Stromal cell of bone marrow (primary cell): ENCODE data around the gene SYNPO2L.
"Not testable (repeated sequence)": the region's sequence is repeated elsewhere in the genome, so short reads cannot be mapped to it uniquely, and the experiment has no call there.

Experiments used
- DNase-seq: peaks from one replicate; pipeline ENCODE4 v3.0.0-alpha.2; 2012; ENCODE audit warnings: low read depth

SYNPO2L gene, protein sequence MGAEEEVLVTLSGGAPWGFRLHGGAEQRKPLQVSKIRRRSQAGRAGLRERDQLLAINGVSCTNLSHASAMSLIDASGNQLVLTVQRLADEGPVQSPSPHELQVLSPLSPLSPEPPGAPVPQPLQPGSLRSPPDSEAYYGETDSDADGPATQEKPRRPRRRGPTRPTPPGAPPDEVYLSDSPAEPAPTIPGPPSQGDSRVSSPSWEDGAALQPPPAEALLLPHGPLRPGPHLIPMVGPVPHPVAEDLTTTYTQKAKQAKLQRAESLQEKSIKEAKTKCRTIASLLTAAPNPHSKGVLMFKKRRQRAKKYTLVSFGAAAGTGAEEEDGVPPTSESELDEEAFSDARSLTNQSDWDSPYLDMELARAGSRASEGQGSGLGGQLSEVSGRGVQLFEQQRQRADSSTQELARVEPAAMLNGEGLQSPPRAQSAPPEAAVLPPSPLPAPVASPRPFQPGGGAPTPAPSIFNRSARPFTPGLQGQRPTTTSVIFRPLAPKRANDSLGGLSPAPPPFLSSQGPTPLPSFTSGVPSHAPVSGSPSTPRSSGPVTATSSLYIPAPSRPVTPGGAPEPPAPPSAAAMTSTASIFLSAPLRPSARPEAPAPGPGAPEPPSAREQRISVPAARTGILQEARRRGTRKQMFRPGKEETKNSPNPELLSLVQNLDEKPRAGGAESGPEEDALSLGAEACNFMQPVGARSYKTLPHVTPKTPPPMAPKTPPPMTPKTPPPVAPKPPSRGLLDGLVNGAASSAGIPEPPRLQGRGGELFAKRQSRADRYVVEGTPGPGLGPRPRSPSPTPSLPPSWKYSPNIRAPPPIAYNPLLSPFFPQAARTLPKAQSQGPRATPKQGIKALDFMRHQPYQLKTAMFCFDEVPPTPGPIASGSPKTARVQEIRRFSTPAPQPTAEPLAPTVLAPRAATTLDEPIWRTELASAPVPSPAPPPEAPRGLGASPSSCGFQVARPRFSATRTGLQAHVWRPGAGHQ

DNA sequence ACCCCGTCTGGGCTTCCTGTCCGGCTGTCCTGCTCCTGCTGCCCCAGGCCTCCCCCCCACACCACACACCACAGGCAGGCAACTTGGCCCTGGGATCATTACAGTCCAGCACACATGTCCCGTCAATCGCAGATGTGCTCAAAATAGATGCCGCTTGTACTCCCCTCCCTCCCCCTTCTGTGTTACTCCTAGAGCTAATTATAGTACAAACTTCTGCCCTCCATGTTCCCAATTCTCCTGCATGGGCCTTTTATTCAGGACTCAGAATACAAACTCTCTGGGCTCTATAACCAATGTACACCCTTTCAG lies at the start of gene SYNPO2L:
SYNPO2L (minus strand) TSS at position 40 of the 309 bp plus-strand sequence. CDS start 107 bp downstream, outside the sequence.
- no peak for DNase-seq

GRCh38 chr10:73703924-73704323 lies 48.1 kb upstream of the SYNPO2L start:
- not testable (repeated sequence) for DNase-seq

- not testable (repeated sequence) for DNase-seq
These were observed 43.0 kb upstream of the SYNPO2L start for GRCh38 chr10:73698819-73699218.

DNA sequence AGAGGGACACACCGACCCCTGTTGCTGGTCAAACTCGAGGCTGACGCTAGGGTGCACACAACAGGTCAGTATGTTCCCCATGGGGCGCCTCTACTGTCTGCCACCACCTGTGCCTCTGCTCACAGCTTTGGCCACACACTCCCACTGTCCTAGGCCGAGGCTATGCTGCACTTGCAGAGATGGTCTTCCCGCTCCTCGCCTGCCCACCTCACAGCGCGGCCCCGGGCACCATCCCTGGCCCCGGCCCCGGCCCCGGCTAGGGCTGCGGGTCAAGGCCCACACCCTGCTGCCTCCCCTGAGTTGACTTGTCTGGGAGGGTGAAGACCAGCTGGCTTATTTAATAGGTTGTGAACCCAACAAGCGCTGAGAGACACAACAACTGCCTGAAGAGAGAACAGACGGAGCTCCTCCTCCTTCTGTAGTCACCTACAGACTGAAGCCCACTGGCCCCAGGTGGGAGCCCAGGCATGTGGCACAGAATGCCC lies 41.9 kb upstream of the SYNPO2L start, which contains the start of gene AGAP5:
AGAP5 (minus strand) TSS at position 435 of the 485 bp plus-strand sequence; CDS start at position 81, 354 bp downstream.
- not testable (repeated sequence) for DNase-seq

DNA sequence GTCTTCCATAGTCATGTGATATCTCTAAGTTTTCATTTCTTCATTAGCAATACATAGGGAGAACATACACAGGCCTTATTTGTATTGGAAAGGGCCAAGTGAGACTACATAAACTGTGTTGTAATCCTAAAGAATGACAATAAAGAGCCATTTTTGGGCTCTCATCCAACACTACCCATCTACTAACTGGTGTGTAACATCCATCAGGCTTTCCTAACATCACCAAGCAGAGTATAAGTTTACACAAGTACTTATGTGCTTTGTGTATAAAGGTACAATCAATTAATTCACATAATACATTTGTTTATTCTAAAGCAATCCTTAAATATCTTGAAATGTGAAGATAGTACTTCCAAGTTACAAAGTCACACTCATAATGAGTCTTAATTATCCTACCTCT lies 39.5 kb upstream of the SYNPO2L start:
- not testable (repeated sequence) for DNase-seq

DNA sequence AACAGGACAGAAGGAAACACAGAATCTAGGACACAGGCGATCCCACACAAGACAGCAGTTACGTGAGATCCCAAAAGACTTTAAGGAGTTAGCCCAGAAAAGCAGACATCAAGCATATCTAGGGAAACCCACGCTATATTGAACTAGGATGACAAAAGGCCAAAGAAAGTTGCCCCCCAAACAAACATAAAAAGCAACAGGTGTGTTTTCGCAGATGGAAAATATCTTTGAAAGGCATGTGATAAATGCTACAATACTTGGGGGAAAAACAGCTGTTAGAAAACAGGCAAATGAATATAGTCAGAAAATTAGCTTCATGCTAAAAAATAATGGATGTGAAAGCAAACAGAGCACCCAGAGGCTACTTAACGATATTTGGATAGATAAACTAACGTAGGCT lies 34.9 kb upstream of the SYNPO2L start:
- DNase-seq = not testable (repeated sequence)

DNA sequence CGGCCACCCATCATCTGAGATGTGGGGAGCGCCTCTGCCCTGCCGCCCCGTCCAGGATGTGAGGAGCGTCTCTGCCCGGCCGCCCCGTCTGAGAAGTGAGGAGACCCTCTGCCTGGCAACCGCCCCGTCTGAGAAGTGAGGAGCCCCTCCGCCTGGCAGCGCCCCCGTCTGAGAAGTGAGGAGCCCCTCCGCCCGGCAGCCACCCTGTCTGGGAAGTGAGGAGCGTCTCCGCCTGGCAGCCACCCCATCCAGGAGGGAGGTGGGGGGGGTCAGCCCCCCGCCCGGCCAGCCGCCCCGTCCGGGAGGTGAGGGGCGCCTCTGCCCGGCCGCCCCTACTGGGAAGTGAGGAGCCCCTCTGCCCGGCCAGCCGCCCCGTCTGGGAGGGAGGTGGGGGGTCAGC lies 33.8 kb upstream of the SYNPO2L start:
- not testable (repeated sequence) for DNase-seq

- DNase-seq = not testable (repeated sequence)
These were observed 31.8 kb upstream of the SYNPO2L start for GRCh38 chr10:73687641-73688040.

DNA sequence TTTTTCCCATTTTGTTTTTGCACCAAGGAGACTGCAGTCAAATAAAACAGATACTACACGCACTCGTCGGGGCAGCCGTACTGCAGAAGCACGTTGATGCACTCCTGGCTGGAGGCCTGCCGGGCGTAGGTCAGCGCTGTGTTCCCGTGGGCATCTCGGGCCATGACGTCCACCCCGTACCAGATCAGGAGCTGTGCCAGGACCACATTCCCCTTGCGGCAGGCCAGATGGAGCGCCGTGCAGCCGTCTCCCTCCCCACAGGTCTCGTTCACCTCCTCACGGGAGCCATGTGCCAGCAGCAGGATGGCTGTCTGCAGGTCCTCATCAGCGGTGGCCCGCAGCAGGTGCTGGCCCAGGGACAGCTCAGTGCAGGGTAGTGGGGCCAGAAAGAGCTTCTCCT lies 18.7 kb upstream of the SYNPO2L start:
- DNase-seq = not testable (repeated sequence)

DNA sequence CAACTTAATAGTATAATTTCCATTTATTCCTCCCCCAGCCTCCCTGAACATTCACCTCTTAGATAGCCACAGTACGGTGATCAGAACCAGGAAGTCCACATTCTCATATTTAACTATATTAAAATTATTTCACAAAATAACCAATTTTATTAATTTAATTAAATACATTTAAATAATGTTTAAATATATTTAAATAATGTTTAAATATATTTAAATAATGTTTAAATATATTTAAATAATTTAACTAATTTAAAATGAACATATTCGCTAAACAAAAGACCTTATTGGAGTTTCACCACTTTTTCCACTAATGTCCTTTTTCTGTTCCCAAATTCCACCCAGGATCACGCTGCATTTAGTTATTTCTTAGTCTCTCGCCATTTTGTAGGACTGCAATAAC lies 12.5 kb upstream of the SYNPO2L start:
- not testable (repeated sequence) for DNase-seq

- peak; percentile 24 for DNase-seq
These were observed 10.5 kb upstream of the SYNPO2L start for GRCh38 chr10:73666153-73666809.

DNA sequence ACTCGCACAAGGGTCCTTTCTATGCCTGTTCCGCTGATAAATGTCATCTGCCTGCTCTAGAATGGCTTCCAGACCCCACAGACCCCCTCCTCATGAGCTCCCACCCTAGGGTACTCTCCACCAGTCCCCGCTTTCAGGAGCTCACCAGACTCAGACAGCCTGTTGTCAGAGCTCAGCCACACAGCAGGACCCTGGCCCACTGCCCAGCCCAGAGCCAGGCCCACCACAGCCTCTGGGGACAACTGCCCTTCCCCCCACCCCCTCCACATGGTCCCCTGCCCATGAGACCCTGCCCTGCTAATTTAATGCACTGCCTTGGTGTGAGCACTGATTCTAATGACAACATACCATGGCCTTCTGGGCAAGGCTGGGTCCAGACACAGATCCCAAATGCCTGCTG lies 9.8 kb upstream of the SYNPO2L start:
- DNase-seq = not testable (repeated sequence)

DNA sequence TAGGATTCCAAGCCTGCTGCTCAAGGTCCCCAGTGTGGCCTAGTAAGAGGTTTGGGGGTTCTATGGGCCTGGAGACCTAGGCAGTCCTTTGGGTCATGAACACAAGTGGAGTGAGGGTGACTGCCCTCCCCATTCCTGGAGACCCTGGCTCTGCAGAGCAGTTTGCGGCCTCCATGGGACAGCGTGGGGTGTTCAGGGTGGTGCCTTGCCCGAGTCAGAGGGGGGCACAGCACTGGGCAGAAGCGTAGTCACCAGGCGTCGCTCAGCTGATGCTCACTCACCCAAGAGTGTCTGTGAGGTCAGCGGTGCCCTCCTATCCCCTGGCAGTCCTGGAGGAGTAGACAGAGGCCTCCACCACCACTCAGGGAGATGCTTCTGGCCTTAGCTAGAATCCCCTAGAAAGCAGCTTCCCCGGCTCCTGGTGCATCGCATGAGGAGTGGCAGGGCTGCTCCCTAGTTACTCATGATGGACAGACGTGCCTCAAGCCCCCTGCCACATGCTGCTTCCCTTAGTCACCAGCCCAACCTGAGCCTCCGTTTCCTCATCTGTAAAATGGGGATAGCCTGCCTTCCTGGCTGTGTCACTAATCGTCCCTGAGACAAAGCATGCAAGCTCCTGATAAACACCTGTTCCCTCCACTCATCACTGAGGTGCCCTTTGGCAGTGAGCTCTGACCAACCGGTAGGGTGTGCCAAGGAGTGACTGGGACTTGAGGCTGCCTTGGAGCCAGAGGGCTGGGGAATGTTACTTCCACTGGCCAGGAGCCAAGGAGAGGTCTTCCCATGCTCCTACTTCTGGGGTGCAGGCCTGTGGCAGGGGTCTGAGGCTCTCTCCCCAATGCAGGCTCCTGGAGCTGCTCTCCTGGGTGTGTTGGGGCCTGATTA lies 8.6 kb upstream of the SYNPO2L start:
- not testable (repeated sequence) for DNase-seq

DNA sequence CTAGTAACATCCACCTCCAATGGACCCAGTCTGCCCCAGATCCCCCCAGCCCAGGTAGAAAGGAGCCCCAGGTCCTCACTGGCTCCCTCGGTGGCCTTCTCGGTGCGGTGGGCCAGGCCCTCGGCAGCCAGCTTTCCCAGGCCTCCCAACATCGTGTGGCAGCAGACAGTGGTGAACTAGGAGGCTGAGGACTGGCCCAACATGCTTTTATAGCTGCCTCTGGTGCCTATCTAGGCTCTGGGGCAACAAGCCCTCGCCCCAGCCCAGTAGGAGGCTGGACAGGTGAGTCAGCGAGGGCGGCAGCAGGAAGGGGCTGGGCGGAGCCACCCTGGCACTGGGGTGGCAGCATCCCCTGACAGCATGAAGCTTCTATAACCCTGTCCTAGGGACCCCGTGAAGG lies 7.8 kb upstream of the SYNPO2L start:
- not testable (repeated sequence) for DNase-seq

DNA sequence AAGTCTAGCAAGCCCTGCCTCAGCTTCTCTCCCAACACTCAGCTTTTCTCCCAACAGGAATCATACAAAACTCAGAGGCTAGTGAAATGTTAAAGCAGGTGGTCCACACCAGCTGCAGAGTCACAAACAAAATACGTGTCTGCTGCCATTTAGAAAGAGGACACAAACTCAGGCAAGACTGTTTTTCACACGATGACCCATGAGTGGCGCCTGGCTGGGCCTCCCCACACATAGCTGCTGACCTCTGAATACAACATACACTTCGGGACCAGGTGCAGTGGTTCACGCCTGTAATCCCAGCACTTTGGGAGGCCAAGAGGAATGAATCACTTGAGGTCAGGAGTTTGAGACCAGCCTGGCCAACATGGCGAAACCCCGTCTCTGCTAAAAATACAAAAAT lies 6.9 kb upstream of the SYNPO2L start:
- not testable (repeated sequence) for DNase-seq

DNA sequence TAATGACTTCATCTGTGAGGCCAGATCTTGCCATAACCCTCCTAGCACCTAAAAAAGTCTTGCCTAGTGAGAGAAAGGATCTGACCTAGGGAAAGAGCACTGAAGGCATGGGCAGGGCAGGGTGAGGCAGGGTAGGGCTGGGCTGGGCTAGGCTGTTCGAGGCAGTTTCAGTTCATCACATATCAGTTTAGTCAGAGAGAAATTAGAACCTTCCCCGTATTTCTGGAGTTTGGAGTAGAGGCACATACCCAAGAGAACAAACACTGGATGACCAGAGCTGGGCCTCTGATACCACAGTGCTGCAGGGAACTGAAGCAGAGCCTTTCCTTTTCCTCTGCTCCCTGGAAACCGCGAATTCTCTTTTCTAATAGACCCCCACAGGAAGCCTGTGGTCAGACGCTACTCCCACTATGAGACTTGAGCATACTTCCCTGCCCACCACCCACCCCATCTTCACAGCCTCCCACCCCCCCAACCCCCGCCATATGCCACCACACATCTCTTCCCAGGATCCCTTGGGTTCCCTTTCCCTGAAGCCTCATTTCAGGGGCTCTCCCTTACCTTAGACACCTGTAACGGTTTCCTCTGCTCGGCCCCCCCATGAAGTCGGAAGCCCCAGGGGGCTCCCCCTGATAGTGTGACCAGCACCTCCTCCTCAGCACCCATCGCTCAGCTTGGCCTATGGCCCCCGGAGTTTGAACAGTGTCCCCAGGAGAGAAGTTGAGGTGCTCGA lies 406 bp downstream of the SYNPO2L start:
- no peak for DNase-seq

DNA sequence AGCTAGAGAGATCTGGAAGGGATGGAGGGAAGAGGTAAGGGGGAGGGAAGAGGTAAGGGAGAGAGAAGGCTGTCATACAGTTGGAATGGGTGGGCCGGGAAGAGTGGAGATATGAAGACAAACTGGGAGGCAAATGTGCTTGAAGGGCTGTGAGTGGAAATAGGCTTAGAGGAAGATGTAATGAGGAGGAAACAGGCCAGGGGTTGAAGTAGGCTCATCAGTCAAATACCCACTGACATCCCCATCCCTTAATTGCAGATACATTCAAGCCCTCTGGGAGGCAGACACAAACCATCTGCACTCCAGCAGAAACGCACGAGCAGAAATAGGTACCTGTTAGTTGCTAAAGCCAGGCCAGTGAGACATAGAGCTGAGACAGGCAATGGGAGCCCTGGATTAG lies 2.1 kb downstream of the SYNPO2L start:
- DNase-seq = no peak

- DNase-seq = no peak
These were observed 2.6 kb downstream of the SYNPO2L start for GRCh38 chr10:73653195-73653594.

DNA sequence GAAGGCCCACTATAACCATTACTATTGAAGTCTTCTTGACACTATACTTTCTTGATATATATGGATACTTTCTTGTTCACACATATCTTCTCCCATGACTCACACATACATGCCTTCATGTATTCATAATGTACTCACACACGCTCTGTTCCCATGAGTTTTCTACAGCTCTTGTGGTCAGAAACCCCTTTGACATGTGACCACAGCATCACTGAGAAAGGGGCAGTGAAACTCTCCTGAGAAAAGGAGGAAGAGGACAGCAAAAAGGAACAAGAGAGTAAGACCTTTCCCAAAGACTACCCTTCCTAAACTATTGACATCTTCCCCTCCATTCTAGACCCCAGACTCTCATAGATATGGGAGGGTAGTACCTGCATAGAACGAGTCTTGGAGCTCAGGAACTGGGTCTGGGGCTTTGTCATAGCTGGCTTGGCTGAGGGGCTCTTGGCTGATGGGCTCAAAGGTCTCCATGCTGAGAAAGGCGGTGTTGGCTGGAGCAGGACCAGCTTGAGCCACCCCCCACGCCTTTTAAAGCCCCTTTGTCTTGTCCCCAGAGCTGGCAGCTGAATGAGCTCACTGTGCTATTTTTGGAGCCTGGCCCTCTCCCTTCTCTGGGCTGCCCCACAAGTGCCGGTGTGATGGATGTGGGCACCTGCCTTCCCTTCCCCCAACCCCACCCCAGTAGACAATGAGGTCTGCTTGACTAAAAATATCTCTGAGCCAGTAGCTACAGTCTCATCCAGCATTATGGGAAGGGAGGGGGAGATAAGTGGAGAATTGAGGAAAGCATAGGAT lies 5.1 kb downstream of the SYNPO2L start:
- DNase-seq = peak; percentile 10
